ENCODE data around the gene CYTIP. TPM values are rescaled to one million over a fixed set of nuclear protein-coding genes. Genes with fewer than 3 reads are reported as not detected.

Gene CYTIP
- total RNA-seq, 4 donors from 2014 or later, result 2.6 to 14.1 (median 3.4) TPM

DNA sequence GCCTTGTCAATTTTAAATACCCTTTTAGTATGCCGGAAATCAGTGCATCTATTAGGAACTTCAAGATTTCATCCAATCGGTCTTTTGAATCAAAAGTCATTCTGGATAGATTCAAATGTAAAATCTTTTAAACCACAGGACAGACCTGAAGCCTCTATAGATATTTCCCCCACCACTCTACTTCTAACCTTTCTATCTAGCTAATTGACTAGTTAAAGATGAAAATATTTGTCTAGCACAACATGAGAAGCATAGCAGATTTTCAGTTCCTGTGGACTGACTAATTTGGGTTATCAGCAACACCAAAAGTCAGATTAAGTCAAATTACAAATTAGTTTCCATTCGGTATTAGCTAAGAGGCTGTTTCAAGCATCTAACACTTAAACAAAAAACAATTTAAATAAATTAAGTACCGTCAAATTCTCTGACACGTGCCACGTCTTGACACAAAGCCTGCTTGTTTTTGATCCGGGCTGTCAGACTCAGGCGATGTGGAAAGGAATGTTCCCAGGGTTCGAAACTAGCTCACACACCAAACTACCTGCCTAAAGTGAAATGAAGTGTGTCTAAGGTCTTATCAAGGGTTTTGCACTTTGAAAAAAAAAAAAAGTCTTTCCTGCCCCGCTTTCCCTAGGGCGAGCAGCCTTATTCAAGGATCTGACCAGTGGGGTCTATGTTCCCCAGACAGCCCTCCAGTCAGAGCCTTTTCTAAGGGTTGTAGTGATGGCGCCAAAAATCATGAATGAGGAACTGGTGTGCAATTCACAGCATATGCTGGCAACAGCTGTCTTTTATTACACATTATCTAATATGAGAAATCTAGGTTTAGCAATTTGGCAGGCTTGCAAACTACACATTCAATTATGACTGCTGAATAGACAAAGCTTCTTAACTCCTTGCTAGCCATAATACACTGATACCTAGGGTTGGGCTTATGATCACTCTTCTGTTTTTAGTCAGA lies 4.7 kb downstream of the CYTIP start:
- no peak for DNase-seq (ENCODE audit: extremely low spot score)
- no peak for TF ChIP-seq POLR2A (IDR thresholded peaks at IDR 0.05; ENCODE audit: low read depth)
- TF ChIP-seq POLR2AphosphoS5 (IDR thresholded peaks at IDR 0.05), result no peak
- no peak for TF ChIP-seq EP300 (IDR thresholded peaks at IDR 0.05)
- TF ChIP-seq, protein P1, sequence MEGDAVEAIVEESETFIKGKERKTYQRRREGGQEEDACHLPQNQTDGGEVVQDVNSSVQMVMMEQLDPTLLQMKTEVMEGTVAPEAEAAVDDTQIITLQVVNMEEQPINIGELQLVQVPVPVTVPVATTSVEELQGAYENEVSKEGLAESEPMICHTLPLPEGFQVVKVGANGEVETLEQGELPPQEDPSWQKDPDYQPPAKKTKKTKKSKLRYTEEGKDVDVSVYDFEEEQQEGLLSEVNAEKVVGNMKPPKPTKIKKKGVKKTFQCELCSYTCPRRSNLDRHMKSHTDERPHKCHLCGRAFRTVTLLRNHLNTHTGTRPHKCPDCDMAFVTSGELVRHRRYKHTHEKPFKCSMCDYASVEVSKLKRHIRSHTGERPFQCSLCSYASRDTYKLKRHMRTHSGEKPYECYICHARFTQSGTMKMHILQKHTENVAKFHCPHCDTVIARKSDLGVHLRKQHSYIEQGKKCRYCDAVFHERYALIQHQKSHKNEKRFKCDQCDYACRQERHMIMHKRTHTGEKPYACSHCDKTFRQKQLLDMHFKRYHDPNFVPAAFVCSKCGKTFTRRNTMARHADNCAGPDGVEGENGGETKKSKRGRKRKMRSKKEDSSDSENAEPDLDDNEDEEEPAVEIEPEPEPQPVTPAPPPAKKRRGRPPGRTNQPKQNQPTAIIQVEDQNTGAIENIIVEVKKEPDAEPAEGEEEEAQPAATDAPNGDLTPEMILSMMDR (IDR thresholded peaks at IDR 0.05), result no peak
- intact Hi-C loops (cut with DNase I), result no loop called here
- Histone ChIP-seq H3K4me3 (peak overlapping the region in 1 of 4 donors; percentile 11), H3K27ac (replicated peaks in 1 of 4) (no peak overlapping the region), H3K27me3 (no peaks in the 10 kb centered on the region), H3K36me3 (no peaks in the 10 kb centered on the region), H3K9me3 (no peaks in the 10 kb centered on the region), H3K4me1 (peaks cover 3 to 14% (median 7%) of the 10 kb centered on the region in 4 donors)
- 53% methylated on average over 12 of the region's 12 CpGs for WGBS

DNA sequence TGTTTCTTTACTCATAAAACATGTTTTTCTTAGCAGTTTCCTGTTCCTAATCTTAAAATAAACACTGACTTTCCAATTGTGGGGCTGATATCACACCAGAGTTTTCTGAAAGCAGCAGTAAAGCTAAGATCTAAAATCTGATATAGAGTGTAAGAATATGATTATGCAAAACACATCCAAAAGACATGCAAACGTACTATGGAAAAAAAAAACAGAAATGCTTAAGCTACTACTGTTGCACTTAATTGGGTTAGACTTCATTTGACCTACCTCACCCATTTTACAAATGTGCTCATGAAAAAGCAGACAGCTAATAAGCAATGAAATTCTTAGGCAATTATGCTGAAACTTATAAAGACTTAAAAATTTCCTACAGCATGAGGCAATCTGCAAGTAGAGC lies 10.5 kb downstream of the CYTIP start:
- intact Hi-C loops (cut with DNase I), result no loop called here
- Histone ChIP-seq H3K36me3 (no peaks in the 10 kb centered on the region), H3K4me3 (no peak overlapping the region), H3K4me1 (peaks cover 4 to 19% (median 16%) of the 10 kb centered on the region in 4 donors), H3K9me3 (no peaks in the 10 kb centered on the region), H3K27ac (replicated peaks in 1 of 4) (no peak overlapping the region), H3K27me3 (no peaks in the 10 kb centered on the region)
- no peak for TF ChIP-seq POLR2A (IDR thresholded peaks at IDR 0.05; ENCODE audit: low read depth)
- no peak for TF ChIP-seq EP300 (IDR thresholded peaks at IDR 0.05)
- no peak for TF ChIP-seq POLR2AphosphoS5 (IDR thresholded peaks at IDR 0.05)
- TF ChIP-seq, protein P1 (IDR thresholded peaks at IDR 0.05), result no peak
- DNase-seq (ENCODE audit: extremely low spot score), result no peak
- WGBS, result 25% methylated on average over 1 of the region's 1 CpG

DNA sequence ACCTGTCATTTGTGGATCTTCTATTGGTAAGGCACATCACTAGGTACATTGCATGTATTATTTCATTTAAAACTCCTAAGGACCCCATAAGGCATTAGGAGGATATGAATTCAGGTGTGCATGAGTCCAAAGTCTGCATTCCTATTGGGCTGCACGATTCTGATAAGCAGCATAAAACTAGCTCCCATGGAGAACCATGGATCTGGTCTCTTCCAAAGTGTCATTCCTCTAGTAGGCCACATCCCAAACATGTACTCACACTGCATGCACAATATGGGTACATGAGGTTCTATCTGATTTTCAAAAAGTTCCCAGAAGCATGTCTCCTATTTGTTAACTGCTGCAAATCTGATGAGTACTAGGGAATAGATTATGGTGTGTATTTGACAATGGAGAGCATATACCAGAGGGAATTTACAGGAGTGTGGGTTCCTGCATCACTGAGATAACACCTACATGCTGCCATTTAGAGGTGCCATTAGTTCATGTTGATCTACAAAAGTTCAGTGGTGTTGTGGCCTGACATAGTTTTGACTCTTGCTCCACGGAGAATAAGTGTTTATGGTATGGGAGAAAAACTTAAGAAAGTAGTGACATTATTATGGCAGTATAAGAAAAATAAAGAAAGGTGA lies 11.3 kb downstream of the CYTIP start:
- Histone ChIP-seq H3K4me1 (peaks cover 7 to 19% (median 16%) of the 10 kb centered on the region in 4 donors), H3K36me3 (no peaks in the 10 kb centered on the region), H3K27ac (replicated peaks in 1 of 4) (no peak overlapping the region), H3K27me3 (no peaks in the 10 kb centered on the region), H3K9me3 (no peaks in the 10 kb centered on the region), H3K4me3 (no peak overlapping the region)
- DNase-seq (ENCODE audit: extremely low spot score), result no peak
- 68% methylated on average over 2 of the region's 2 CpGs for WGBS
- no peak for TF ChIP-seq EP300 (IDR thresholded peaks at IDR 0.05)
- TF ChIP-seq POLR2AphosphoS5 (IDR thresholded peaks at IDR 0.05), result no peak
- TF ChIP-seq, protein P1 (IDR thresholded peaks at IDR 0.05), result no peak
- TF ChIP-seq POLR2A (IDR thresholded peaks at IDR 0.05; ENCODE audit: low read depth), result no peak
- intact Hi-C loops (cut with DNase I), result no loop called here

DNA sequence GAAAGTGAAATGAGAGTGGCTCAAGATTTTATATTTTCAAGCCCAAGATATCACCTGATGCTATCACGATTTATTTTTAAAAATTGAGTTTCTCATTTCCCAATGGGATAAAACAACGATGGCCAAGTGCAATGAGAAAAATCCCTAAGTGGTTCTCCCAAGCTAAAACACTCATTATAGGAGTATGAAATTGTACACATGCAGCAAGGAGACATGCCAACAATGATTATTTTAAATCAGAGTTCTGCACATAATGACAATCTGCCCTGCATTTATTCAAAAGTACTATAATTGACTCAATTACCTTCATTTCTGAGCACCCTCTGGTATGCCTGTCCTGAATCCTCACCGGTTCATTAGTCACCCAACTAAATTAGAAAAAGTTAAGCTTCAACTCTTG lies 12.7 kb downstream of the CYTIP start:
- Histone ChIP-seq H3K4me3 (no peak overlapping the region), H3K27me3 (no peaks in the 10 kb centered on the region), H3K4me1 (peaks cover 7 to 19% (median 16%) of the 10 kb centered on the region in 4 donors), H3K9me3 (peaks cover 0 to 6% (median 0%) of the 10 kb centered on the region in 4 donors), H3K36me3 (no peaks in the 10 kb centered on the region), H3K27ac (replicated peaks in 1 of 4) (no peak overlapping the region)
- intact Hi-C loops (cut with DNase I), result no loop called here
- WGBS, result 85% methylated on average over 3 of the region's 3 CpGs
- TF ChIP-seq EP300 (IDR thresholded peaks at IDR 0.05) (no peak), POLR2AphosphoS5 (IDR thresholded peaks at IDR 0.05) (no peak), POLR2A (IDR thresholded peaks at IDR 0.05; ENCODE audit: low read depth) (no peak)
- TF ChIP-seq, protein P1 (IDR thresholded peaks at IDR 0.05), result no peak
- no peak for DNase-seq (ENCODE audit: extremely low spot score)
